CD4-positive, alpha-beta T cell treated with Interleukin-15 for 1 hour (primary cell): ENCODE data around the gene MILR1.
"Not testable (repeated sequence)": the region's sequence is repeated elsewhere in the genome, so short reads cannot be mapped to it uniquely, and the experiment has no call there.

Source experiments
- DNase-seq: peaks from one replicate; pipeline ENCODE4 v3.0.0-alpha.2; 2020

MILR1 gene

GRCh38 chr17:64430036-64430435, 18.9 kb upstream of the MILR1 start:
- not testable (repeated sequence) for DNase-seq

GRCh38 chr17:64431534-64431933, 17.4 kb upstream of the MILR1 start:
- no peak for DNase-seq

- DNase-seq = no peak
These were observed 10.9 kb upstream of the MILR1 start for GRCh38 chr17:64437944-64438525.

- not testable (repeated sequence) for DNase-seq
These were observed 9.4 kb upstream of the MILR1 start for GRCh38 chr17:64439521-64439920.

- no peak for DNase-seq
These were observed 9.0 kb upstream of the MILR1 start for GRCh38 chr17:64439956-64440355.

- DNase-seq = peak; percentile 65
These were observed 7.0 kb upstream of the MILR1 start for GRCh38 chr17:64441772-64442540.

- DNase-seq = peak; percentile 40
These were observed 6.4 kb upstream of the MILR1 start for GRCh38 chr17:64442541-64442971.

GRCh38 chr17:64443086-64443760, 5.7 kb upstream of the MILR1 start:
- DNase-seq = no peak

GRCh38 chr17:64447526-64447925, 1.4 kb upstream of the MILR1 start:
- DNase-seq = no peak

GRCh38 chr17:64449545-64449944, 630 bp downstream of the MILR1 start:
- no peak for DNase-seq

- no peak for DNase-seq
These were observed 7.3 kb downstream of the MILR1 start for GRCh38 chr17:64455993-64456885.

- no peak for DNase-seq
These were observed 8.2 kb downstream of the MILR1 start for GRCh38 chr17:64457156-64457555.

- no peak for DNase-seq
These were observed 9.8 kb downstream of the MILR1 start for GRCh38 chr17:64458756-64459155.

- no peak for DNase-seq
These were observed 10.4 kb downstream of the MILR1 start for GRCh38 chr17:64459284-64459747.

- not testable (repeated sequence) for DNase-seq
These were observed 10.9 kb downstream of the MILR1 start for GRCh38 chr17:64459818-64460217.

GRCh38 chr17:64460955-64461354, 12.0 kb downstream of the MILR1 start:
- no peak for DNase-seq

- DNase-seq = no peak
These were observed 12.9 kb downstream of the MILR1 start for GRCh38 chr17:64461788-64462187.

GRCh38 chr17:64466019-64466735, 17.3 kb downstream of the MILR1 start:
- DNase-seq = no peak

- not testable (repeated sequence) for DNase-seq
These were observed 17.9 kb downstream of the MILR1 start for GRCh38 chr17:64466834-64467233.

GRCh38 chr17:64470625-64471024, 21.7 kb downstream of the MILR1 start:
- DNase-seq = no peak

GRCh38 chr17:64471440-64471839, 22.5 kb downstream of the MILR1 start:
- no peak for DNase-seq

GRCh38 chr17:64472564-64472963, 23.6 kb downstream of the MILR1 start:
- no peak for DNase-seq
